NOMO-1 (cell line): ENCODE data around the gene ZSCAN5A.
A peak's percentile ranks its signal among the peaks of the same experiment; 100 is the strongest.
"Not testable (repeated sequence)": the region's sequence is repeated elsewhere in the genome, so short reads cannot be mapped to it uniquely, and the experiment has no call there.

Experiments used
- DNase-seq, 2 experiments: peaks; one replicate each; lab custom pipeline; 2025; ENCODE audit not compliant: unreplicated experiment in 2 of 2; lab: John Stamatoyannopoulos, UW

The ZSCAN5A gene

DNA sequence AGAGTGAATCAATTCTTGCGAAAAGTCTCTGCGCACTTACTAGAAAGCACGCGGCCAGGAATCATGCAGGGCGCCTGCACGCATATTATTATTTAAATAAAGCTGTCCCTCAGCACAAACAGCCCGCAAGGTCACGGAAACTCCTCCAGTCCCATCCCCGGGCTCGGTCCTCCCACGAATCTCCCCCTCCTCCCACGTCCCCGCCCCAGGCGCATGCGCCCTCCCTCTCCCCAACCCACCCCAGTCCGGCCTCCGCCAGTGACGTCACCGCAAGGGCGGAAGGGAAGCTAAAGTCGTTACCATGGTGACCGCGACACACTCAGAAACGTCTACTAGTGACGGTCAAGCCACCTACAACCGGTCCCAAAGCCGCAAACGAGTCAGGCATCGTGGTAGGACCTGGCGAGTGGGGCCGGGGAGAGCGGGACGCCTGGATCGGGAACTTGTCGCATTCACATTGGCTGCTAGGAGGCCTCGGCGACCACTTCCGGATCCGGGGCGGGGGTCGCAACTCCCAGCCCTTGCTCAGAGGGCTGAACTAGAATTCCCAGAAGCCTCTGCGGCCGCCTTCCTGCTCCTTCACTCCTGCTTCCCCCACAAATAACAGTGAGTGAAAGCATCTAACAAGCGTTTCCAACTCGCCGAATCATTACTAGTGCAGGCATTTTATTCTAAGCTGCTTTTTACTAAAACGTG lies at the start of gene ZSCAN5A:
ZSCAN5A (minus strand) TSS at position 459 of the 696 bp plus-strand sequence. CDS start 89,793 bp downstream, outside the sequence.
- DNase-seq: peak; percentile 92 to 94

GRCh38 chr19:56360841-56361240 lies 46.2 kb upstream of the ZSCAN5A start:
- no peak for DNase-seq

DNA sequence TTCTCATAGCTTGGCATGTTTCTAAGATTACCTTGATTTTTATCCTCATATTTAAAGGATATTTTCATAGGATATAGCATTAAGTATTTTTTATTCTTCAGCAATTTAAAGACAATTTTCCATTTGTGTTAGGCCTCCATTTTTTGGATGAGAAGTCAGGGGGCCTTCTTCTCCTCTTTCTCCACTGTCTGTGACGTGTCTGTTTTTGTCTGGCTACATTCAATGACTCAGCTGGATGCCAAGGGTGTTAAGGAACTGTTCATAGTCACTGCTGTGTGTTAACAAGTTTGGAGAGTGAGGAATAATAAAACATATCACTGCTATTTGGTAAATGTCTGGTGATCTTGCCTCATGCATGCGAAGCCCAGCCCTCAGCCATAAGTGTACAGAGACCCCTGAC lies 42.3 kb upstream of the ZSCAN5A start:
- no peak for DNase-seq

GRCh38 chr19:56355517-56355916 lies 40.9 kb upstream of the ZSCAN5A start:
- no peak for DNase-seq

GRCh38 chr19:56351208-56351607 lies 36.6 kb upstream of the ZSCAN5A start:
- DNase-seq: no peak

GRCh38 chr19:56350416-56351045 lies 35.9 kb upstream of the ZSCAN5A start:
- peak; percentile 30 to 72 for DNase-seq

DNA sequence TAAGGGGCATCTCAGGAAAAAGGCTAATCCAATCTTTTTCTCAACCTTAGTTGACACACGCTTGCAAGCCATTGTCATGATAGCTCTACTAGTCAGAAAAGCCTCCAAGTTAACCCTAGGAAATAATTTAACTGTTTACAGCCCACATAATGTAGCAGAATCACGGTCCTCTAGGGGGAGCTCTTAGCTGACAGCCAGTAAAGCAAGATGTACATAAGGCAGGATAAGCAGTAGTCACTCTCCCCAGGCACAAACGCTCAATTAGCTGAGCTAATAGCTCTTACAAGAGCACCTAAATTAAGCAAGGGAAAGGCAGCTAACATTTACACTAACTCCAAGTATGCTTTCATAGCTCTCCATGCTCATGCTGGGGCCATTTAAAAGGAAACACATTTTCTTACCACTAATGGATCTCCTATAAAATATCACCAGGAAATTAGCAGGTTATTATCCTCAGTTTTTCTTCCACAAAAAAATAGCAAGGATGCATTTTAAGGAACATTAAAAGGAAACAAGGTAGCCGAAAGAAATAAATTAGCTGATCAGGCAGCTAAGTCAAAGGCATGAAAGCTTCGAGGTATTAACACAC lies 33.7 kb upstream of the ZSCAN5A start:
- DNase-seq: no peak

DNA sequence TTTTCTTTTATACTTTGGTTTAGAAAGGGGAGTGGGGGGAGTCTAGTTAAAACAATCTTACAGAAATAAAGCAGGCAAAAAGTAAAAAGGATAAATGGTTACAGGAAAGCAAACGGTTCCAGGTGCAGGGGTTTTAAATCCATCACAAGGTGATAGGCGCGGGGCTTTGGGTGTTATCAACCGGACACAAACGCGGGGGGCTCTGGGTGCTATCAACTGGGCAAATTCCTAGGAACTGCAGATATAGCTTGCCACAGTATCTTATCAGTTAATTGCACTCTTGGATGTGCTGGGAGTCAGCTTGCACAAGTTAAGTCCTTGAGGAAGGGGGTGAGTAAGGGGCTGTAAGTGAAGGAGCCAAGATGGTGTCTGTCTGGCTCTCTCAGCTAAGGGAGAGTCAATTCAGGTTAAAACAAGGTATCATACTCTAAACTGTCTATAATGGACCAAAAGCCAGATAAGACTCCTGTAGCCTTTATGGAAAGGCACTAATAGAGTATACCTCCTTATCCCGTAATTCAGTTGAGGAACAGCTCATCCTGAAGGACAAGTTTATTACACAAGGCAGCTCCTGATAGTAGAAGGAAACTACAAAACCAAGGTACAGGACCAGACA lies 32.6 kb upstream of the ZSCAN5A start:
- DNase-seq: no peak

DNA sequence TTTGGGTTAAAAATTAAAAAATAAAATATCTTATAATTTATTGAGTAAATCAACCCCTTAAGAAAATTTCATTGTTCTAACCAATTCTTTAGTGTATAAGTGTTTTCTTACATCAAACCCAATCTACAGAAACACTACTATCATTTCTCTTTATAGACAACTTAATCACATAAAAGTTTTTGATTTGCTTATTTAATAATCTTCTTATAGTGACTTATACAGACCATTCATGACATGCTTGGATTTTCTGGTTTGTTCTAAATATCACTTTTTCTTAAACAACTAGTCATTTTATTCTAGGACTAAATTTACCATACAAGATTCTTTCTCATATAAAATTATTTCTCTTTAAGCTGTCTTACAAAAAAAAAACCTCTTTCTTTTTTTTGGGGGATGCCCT lies 27.3 kb upstream of the ZSCAN5A start:
- no peak for DNase-seq

DNA sequence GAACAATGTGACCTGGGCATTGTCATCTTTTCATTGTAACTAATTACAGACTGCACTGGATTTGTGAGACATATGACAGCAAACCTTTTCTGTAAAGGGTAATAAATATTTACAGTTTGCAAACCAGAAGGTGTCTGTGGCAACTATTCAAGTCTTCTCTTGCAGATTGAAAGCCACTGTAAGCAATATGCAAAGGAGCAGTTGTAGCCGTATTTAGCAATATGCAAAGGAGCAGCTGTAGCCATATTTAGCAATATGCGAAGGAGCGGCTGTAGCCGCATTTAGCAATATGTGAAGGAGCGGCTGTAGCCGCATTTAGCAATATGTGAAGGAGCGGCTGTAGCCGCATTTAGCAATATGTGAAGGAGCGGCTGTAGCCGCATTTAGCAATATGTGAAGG lies 24.4 kb upstream of the ZSCAN5A start:
- not testable (repeated sequence) for DNase-seq

DNA sequence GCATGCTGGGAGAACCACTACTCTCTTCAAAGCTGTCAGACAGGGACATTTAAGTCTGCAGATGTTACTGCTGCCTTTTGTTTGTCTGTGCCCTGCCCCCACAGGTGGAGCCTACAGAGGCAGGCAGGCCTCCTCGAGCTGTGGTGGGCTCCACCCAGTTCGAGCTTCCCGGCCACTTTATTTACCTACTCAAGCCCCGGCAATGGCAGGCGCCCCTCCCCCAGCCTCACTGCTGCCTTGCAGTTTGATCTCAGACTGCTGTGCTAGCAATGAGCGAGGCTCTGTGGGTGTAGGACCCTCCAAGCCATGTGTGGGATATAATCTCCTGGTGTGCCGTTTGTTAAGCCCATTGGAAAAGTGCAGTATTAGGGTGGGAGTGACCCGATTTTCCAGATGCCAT lies 22.4 kb upstream of the ZSCAN5A start:
- DNase-seq: not testable (repeated sequence)

DNA sequence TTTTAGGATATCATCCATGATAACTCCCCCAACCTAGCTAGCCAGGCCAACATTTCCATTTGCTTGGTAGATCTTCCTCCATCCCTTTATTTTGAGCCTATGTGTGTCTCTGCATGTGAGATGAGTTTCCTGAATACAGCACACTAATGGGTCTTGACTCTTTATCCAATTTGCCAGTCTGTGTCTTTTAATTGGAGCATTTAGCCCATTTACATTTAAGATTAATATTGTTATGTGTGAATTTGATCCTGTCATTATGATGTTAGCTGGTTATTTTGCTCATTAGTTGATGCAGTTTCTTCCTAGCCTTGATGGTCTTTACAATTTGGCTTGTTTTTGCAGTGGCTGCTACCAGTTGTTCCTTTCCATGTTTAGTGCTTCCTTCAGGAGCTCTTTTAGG lies 20.7 kb upstream of the ZSCAN5A start:
- not testable (repeated sequence) for DNase-seq

DNA sequence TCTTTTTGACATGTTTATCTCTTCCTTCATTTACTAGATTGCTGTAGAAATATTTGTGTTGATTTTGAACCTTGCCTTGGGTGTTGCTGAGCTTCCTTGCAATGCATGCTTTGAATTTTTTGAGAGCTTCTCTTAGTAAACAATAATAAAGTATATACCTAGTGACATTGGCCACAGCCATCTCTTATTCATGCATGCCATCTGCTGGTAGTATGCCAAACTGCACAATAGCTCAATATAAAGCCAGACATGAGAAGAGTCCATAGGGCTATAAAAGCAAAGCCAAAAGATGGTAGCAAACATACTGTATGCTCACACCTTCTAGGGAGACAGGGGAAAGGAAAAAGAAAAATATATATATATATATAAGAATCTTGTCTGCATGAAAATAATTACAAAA lies 18.9 kb upstream of the ZSCAN5A start:
- DNase-seq: peak; percentile 39 to 76

- no peak for DNase-seq
These were observed 18.1 kb upstream of the ZSCAN5A start for GRCh38 chr19:56332695-56333094.

GRCh38 chr19:56324436-56324835 lies 9.8 kb upstream of the ZSCAN5A start:
- peak in 1 of 2 experiments; percentile 22 for DNase-seq

DNA sequence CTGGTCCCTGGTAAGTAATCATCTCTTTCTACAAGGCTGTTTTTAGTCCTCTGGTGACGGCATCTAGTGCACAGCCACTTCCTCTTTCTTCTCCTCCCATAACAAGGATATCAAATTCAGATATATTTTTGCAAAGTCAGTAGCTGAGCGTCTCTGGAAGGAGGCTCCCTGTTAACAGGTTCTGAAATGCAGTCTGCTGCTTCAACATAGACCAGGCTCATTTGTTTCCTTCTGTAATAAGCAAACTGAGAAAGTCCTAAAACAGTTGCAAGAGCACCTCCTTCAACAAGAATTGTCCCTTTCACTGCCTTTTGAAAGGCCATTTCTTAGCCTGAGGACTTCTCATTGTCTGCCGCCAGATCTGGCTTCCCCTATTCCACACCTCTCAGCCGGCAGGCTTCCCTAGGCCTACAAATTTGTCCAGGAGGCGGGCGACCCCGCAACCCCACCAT lies 7.4 kb upstream of the ZSCAN5A start:
- DNase-seq: peak; percentile 57 to 88

GRCh38 chr19:56321254-56321988 lies 6.8 kb upstream of the ZSCAN5A start:
- no peak for DNase-seq

DNA sequence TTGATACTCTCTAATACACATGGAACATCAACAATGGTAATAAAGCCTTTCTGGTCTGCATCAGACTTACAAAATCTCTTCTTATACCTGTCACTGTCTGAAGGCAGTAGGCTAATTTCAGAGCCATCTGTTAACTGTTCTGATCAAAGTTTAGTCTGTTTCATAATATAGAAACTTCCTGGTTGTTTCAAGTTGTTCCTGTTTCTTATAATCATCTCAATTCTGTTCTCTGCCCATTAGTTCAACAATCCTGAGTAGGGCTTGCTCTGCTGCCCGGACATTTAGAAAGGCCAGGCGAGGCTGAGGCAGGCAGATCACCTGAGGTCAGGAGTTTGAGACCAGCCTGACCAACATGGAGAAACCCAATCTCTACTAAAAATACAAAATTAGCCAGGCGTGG lies 5.4 kb upstream of the ZSCAN5A start:
- DNase-seq: peak; percentile 76 to 94

GRCh38 chr19:56317749-56318148 lies 3.1 kb upstream of the ZSCAN5A start:
- no peak for DNase-seq

DNA sequence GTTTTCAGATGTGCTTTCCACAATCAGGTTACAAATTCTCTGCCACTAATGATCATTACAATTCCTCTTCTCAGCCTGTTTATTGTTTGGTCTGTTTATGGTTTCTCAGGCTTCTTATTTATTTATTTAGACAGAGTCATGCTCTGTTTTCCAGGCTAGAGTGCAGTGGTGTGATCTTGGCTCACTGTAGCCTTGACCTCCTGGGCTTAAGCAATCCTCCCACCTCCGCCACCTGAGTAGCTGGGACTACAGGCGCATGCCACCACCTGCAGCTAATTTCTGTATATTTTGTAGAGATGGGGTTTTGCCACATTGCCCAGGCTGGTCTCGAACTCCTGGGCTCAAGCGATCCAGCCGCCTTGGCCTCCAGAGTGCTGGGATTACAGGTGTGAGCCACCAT lies 2.1 kb upstream of the ZSCAN5A start:
- DNase-seq: no peak
